ENCODE measurements around the gene CACNA2D1.

DNA sequence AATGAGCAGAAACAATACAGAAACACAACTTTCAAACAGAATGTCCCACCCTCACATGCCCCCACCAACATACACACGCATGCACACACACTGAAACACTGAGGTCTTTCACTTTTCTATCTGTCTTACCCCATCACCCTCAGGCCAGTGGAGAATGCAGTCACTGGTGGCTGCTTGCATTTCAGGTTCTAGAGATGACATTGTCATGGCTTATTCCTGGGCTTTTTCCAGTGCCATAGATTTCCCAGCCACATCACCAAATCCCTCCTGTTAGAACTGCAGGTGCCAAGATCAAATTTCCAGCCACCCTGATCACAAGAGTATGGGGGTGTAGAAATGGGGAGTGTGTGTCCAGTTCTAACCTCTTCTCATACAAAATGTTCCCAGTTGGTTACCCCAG lies 68.4 kb downstream of the CACNA2D1 start:
- TF ChIP-seq, protein P1, sequence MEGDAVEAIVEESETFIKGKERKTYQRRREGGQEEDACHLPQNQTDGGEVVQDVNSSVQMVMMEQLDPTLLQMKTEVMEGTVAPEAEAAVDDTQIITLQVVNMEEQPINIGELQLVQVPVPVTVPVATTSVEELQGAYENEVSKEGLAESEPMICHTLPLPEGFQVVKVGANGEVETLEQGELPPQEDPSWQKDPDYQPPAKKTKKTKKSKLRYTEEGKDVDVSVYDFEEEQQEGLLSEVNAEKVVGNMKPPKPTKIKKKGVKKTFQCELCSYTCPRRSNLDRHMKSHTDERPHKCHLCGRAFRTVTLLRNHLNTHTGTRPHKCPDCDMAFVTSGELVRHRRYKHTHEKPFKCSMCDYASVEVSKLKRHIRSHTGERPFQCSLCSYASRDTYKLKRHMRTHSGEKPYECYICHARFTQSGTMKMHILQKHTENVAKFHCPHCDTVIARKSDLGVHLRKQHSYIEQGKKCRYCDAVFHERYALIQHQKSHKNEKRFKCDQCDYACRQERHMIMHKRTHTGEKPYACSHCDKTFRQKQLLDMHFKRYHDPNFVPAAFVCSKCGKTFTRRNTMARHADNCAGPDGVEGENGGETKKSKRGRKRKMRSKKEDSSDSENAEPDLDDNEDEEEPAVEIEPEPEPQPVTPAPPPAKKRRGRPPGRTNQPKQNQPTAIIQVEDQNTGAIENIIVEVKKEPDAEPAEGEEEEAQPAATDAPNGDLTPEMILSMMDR (conservative IDR thresholded peaks at IDR 0.05 in 1 of 2, IDR thresholded peaks at IDR 0.05 in 1 of 2; ENCODE audit: low read depth in 1 of 2, low read length in 2 of 2): no peak
- TF ChIP-seq EZH2 (IDR thresholded peaks at IDR 0.05; ENCODE audit: low read length, missing control alignments): no peak

All from fibroblast of lung (primary cell).